ENCODE measurements around the gene SLC25A3.
A peak's percentile ranks its signal among the peaks of the same experiment; 100 is the strongest.
"Not testable (repeated sequence)": the region's sequence is repeated elsewhere in the genome, so short reads cannot be mapped to it uniquely, and the experiment has no call there.

SLC25A3 gene

DNA sequence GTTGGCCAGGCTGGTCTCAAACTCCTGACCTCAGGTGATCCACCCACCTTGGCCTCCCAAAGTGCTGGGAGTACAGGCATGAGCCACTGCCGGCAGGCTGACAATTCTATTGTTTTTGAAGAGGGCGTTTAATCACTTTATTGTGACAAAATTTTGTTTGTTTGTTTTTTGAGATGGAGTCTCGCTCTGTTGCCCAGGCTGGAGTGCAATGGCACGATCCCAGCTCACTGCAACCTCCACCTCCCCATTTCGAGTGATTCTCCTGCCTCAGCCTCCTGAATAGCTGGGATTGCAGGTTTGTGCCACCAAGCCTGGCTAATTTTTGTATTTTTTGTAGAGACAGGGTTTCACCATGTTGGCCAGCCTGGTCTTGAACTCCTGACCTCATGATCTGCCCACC, 49.3 kb downstream of the SLC25A3 start:
- not testable (repeated sequence) for H3K9me3 ChIP-seq (ENCODE audit: control insufficient read depth, low read depth, low read length); H3K4me3 ChIP-seq (ENCODE audit: low read length); H3K36me3 ChIP-seq (ENCODE audit: control insufficient read depth, low read depth, low read length); H3K27me3 ChIP-seq (ENCODE audit: control insufficient read depth, insufficient read depth, low read length); H3K4me1 ChIP-seq (ENCODE audit: control insufficient read depth, low read depth, low read length); H3K27ac ChIP-seq (ENCODE audit: low read length); H3K9ac ChIP-seq (ENCODE audit: low read length)

GRCh38 chr12:98644433-98644711, 50.9 kb downstream of the SLC25A3 start:
- H3K9me3 ChIP-seq (ENCODE audit: control insufficient read depth, low read depth, low read length) = no peaks in the 10 kb centered on the region

GRCh38 chr12:98644712-98645571, 51.5 kb downstream of the SLC25A3 start, which contains the start of the genes APAF1 and IKBIP:
Gene APAF1 (plus strand): TSS chr12:98645290. CDS start chr12:98648360, 3,070 bp downstream.
Gene IKBIP (minus strand): TSS chr12:98644788. CDS start chr12:98644701, 87 bp downstream.
- peaks cover 7% of the 10 kb centered on the region for H3K27me3 ChIP-seq (ENCODE audit: control insufficient read depth, insufficient read depth, low read length)
- peaks cover 13% of the 10 kb centered on the region for H3K36me3 ChIP-seq (ENCODE audit: control insufficient read depth, low read depth, low read length)
- peak within 1 kb of the TSS; percentile 65 for H3K9ac ChIP-seq (ENCODE audit: low read length)
- H3K27ac ChIP-seq (ENCODE audit: low read length) = no peak within 1 kb of the TSS
- H3K9me3 ChIP-seq (ENCODE audit: control insufficient read depth, low read depth, low read length) = no peaks in the 10 kb centered on the region
- H3K4me1 ChIP-seq (ENCODE audit: control insufficient read depth, low read depth, low read length) = peaks cover 3% of the 10 kb centered on the region
- peak within 1 kb of the TSS; percentile 80 for H3K4me3 ChIP-seq (ENCODE audit: low read length)

More at GRCh38 chr12:98644433-98644711, 50.9 kb downstream of the SLC25A3 start:
- peak overlapping the region; percentile 80 for H3K4me3 ChIP-seq (ENCODE audit: low read length)
- peak overlapping the region; percentile 65 for H3K9ac ChIP-seq (ENCODE audit: low read length)
- peaks cover 3% of the 10 kb centered on the region for H3K4me1 ChIP-seq (ENCODE audit: control insufficient read depth, low read depth, low read length)
- H3K27ac ChIP-seq (ENCODE audit: low read length) = no peak overlapping the region
- peaks cover 7% of the 10 kb centered on the region for H3K36me3 ChIP-seq (ENCODE audit: control insufficient read depth, low read depth, low read length)
- H3K27me3 ChIP-seq (ENCODE audit: control insufficient read depth, insufficient read depth, low read length) = peaks cover 7% of the 10 kb centered on the region

- Histone ChIP-seq H3K9ac (ENCODE audit: low read length) (peak overlapping the region; percentile 65), H3K4me1 (ENCODE audit: control insufficient read depth, low read depth, low read length) (peaks cover 3% of the 10 kb centered on the region), H3K36me3 (ENCODE audit: control insufficient read depth, low read depth, low read length) (peaks cover 16% of the 10 kb centered on the region), H3K9me3 (ENCODE audit: control insufficient read depth, low read depth, low read length) (no peaks in the 10 kb centered on the region), H3K4me3 (ENCODE audit: low read length) (peak overlapping the region; percentile 80), H3K27me3 (ENCODE audit: control insufficient read depth, insufficient read depth, low read length) (peaks cover 7% of the 10 kb centered on the region), H3K27ac (ENCODE audit: low read length) (no peak overlapping the region)
These were observed 52.1 kb downstream of the SLC25A3 start for GRCh38 chr12:98645572-98646067.

DNA sequence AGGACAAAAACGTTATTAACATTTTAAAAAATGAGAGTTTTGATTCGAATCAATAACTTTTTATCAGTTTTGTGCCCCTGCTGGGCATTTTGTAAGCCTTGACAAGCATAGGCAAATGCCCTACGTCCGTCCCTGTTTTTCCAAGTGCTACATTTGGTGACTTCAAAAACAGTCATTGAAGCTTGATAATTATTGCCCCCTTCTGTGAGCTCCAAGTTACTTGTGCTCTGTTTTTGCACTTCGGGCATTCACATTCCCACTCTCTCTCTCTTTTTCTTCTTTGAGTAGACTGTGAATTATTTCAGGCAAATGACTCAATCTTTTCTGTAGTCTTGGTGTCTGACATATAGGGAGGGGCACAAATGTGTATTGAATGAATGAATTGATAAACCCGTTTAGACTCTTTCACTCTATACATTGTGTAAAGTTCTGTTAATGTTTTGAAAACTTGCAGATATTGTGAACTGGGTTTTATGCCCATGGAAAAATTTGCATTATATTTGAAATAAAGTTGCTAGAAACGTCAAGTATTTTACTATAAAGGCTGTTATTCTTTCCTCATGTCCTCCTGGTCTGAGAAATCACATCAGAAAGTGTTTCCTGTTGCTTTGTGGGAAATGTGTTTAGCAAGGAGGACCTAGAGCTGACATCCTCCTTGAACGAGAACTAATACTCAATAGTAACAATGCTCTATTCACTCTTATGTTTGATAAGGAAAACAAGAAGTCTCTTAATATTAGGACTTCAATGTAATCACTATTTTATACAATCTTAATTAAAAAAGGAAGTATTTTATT, 53.0 kb downstream of the SLC25A3 start:
- Histone ChIP-seq H3K27ac (ENCODE audit: low read length) (no peak overlapping the region), H3K27me3 (ENCODE audit: control insufficient read depth, insufficient read depth, low read length) (peaks cover 7% of the 10 kb centered on the region), H3K4me1 (ENCODE audit: control insufficient read depth, low read depth, low read length) (peaks cover 3% of the 10 kb centered on the region), H3K9me3 (ENCODE audit: control insufficient read depth, low read depth, low read length) (no peaks in the 10 kb centered on the region), H3K9ac (ENCODE audit: low read length) (no peak overlapping the region), H3K36me3 (ENCODE audit: control insufficient read depth, low read depth, low read length) (peaks cover 16% of the 10 kb centered on the region), H3K4me3 (ENCODE audit: low read length) (peak overlapping the region; percentile 80)

DNA sequence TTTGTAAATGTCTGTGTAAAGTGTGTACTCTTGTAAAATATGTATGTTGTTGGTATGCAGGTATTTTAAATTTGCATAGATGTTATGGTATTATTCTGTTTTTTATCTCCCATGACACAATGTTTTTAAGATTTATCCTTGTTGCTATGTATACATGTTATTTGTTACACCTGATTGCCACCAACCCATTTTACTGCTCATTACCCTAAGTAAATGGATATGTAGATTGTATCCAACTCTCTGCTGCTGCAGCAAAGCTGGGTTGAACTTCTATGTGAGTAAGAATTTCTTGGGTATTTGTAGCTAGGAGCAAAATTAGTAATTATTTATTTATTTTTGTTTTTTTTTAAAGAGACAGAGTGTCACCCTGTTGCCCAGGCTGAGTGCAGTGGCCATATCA, 57.8 kb downstream of the SLC25A3 start:
- no peaks in the 10 kb centered on the region for H3K27me3 ChIP-seq (ENCODE audit: control insufficient read depth, insufficient read depth, low read length)
- peaks cover 16% of the 10 kb centered on the region for H3K36me3 ChIP-seq (ENCODE audit: control insufficient read depth, low read depth, low read length)
- H3K9me3 ChIP-seq (ENCODE audit: control insufficient read depth, low read depth, low read length) = no peaks in the 10 kb centered on the region
- peaks cover 3% of the 10 kb centered on the region for H3K4me1 ChIP-seq (ENCODE audit: control insufficient read depth, low read depth, low read length)
- no peak overlapping the region for H3K4me3 ChIP-seq (ENCODE audit: low read length)
- H3K27ac ChIP-seq (ENCODE audit: low read length) = no peak overlapping the region
- no peak overlapping the region for H3K9ac ChIP-seq (ENCODE audit: low read length)

- Histone ChIP-seq H3K36me3 (ENCODE audit: control insufficient read depth, low read depth, low read length) (peaks cover 11% of the 10 kb centered on the region), H3K4me1 (ENCODE audit: control insufficient read depth, low read depth, low read length) (no peaks in the 10 kb centered on the region), H3K27ac (ENCODE audit: low read length) (no peak overlapping the region), H3K27me3 (ENCODE audit: control insufficient read depth, insufficient read depth, low read length) (no peaks in the 10 kb centered on the region), H3K9ac (ENCODE audit: low read length) (no peak overlapping the region), H3K9me3 (ENCODE audit: control insufficient read depth, low read depth, low read length) (no peaks in the 10 kb centered on the region), H3K4me3 (ENCODE audit: low read length) (no peak overlapping the region)
These were observed 60.5 kb downstream of the SLC25A3 start for GRCh38 chr12:98653866-98654493.
